Type B pancreatic cell (in vitro differentiated cells): Measurements from ENCODE around the gene TUBG1. TPM values are rescaled to one million over a fixed set of nuclear protein-coding genes. Genes with fewer than 3 reads are reported as not detected.
A peak's percentile ranks its signal among the peaks of the same experiment; 100 is the strongest.
"Not testable (repeated sequence)": the region's sequence is repeated elsewhere in the genome, so short reads cannot be mapped to it uniquely, and the experiment has no call there.

Experiments used
- DNase-seq: peaks from one replicate; pipeline ENCODE4 v3.0.0; 2021; ENCODE audit warnings: mixed read lengths; ENCODE audit not compliant: unreplicated experiment; ENCODE audit errors: extremely low spot score
- H3K27ac Mint-ChIP-seq: 2 replicates; pipeline ENCODE4 v1.8.0; 2021; ENCODE audit warnings: mild to moderate bottlenecking, mixed read lengths
- H3K27me3 Mint-ChIP-seq: 2 replicates; pipeline ENCODE4 v1.8.0; 2021; ENCODE audit warnings: mixed read lengths
- H3K36me3 Mint-ChIP-seq: 2 replicates; pipeline ENCODE4 v1.8.0; 2021; ENCODE audit warnings: mixed read lengths
- H3K4me1 Mint-ChIP-seq: one replicate; pipeline ENCODE4 v1.8.0; 2021; ENCODE audit warnings: mixed read lengths; ENCODE audit not compliant: unreplicated experiment
- H3K4me3 Mint-ChIP-seq: 2 replicates; pipeline ENCODE4 v1.8.0; 2021; ENCODE audit warnings: mild to moderate bottlenecking, mixed read lengths
- H3K9me3 Mint-ChIP-seq: 2 replicates; pipeline ENCODE4 v1.8.0; 2021; ENCODE audit warnings: mixed read lengths
- total RNA-seq: library from RNA; stranded (reverse); gene quantifications from 2 replicates; pipeline ENCODE4 v1.2.1, GENCODE V29; 2021; ENCODE audit warnings: low replicate concordance
- TF ChIP-seq, protein P1 (sequence below): fragments of 200-600 bp; sonication (generic); conservative IDR thresholded peaks from 2 replicates; pipeline ENCODE4 v1.5.0; 2021; ENCODE audit warnings: antibody characterized with exemption, mild to moderate bottlenecking

The TUBG1 gene
- total RNA-seq, 1 donor from 2014 or later = 63.2 TPM

- Mint-ChIP-seq H3K9me3 (peaks cover 6% of the 10 kb centered on the region), H3K4me1 (peaks cover 21% of the 10 kb centered on the region), H3K36me3 (no peaks in the 10 kb centered on the region), H3K27me3 (peaks cover 5% of the 10 kb centered on the region), H3K27ac (no peak overlapping the region), H3K4me3 (no peak overlapping the region)
- TF ChIP-seq, protein P1, sequence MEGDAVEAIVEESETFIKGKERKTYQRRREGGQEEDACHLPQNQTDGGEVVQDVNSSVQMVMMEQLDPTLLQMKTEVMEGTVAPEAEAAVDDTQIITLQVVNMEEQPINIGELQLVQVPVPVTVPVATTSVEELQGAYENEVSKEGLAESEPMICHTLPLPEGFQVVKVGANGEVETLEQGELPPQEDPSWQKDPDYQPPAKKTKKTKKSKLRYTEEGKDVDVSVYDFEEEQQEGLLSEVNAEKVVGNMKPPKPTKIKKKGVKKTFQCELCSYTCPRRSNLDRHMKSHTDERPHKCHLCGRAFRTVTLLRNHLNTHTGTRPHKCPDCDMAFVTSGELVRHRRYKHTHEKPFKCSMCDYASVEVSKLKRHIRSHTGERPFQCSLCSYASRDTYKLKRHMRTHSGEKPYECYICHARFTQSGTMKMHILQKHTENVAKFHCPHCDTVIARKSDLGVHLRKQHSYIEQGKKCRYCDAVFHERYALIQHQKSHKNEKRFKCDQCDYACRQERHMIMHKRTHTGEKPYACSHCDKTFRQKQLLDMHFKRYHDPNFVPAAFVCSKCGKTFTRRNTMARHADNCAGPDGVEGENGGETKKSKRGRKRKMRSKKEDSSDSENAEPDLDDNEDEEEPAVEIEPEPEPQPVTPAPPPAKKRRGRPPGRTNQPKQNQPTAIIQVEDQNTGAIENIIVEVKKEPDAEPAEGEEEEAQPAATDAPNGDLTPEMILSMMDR = no peak
- DNase-seq = no peak
Observed at GRCh38 chr17:42655528-42655927, 46.0 kb downstream of the TUBG1 start.

- Mint-ChIP-seq H3K9me3 (peaks cover 6% of the 10 kb centered on the region), H3K4me3 (peak overlapping the region; percentile 66), H3K36me3 (no peaks in the 10 kb centered on the region), H3K4me1 (peaks cover 23% of the 10 kb centered on the region), H3K27me3 (peaks cover 5% of the 10 kb centered on the region), H3K27ac (no peak overlapping the region)
- TF ChIP-seq, protein P1 = no peak
- no peak for DNase-seq
Observed at GRCh38 chr17:42657824-42658588, 48.5 kb downstream of the TUBG1 start.

GRCh38 chr17:42659079-42659931 lies 49.8 kb downstream of the TUBG1 start, which contains the start of gene TUBG2:
TSS of gene TUBG2 (plus strand) at chr17:42659284. CDS start at chr17:42659504, 220 bp downstream.
- H3K27me3 Mint-ChIP-seq = no peaks in the 10 kb centered on the region
- TF ChIP-seq, protein P1 = no peak
- peaks cover 6% of the 10 kb centered on the region for H3K9me3 Mint-ChIP-seq
- peak; percentile 92 for DNase-seq
- H3K27ac Mint-ChIP-seq = peak within 1 kb of the TSS; percentile 78
- peaks cover 2% of the 10 kb centered on the region for H3K36me3 Mint-ChIP-seq
- H3K4me1 Mint-ChIP-seq = peaks cover 17% of the 10 kb centered on the region
- H3K4me3 Mint-ChIP-seq = peak within 1 kb of the TSS; percentile 92

- peaks cover 12% of the 10 kb centered on the region for H3K4me1 Mint-ChIP-seq
- not testable (repeated sequence) for H3K27ac Mint-ChIP-seq, H3K36me3 Mint-ChIP-seq, H3K27me3 Mint-ChIP-seq, H3K9me3 Mint-ChIP-seq, DNase-seq
- H3K4me3 Mint-ChIP-seq = peak overlapping the region; percentile 92
Observed at GRCh38 chr17:42659932-42660274, 50.4 kb downstream of the TUBG1 start.

DNA sequence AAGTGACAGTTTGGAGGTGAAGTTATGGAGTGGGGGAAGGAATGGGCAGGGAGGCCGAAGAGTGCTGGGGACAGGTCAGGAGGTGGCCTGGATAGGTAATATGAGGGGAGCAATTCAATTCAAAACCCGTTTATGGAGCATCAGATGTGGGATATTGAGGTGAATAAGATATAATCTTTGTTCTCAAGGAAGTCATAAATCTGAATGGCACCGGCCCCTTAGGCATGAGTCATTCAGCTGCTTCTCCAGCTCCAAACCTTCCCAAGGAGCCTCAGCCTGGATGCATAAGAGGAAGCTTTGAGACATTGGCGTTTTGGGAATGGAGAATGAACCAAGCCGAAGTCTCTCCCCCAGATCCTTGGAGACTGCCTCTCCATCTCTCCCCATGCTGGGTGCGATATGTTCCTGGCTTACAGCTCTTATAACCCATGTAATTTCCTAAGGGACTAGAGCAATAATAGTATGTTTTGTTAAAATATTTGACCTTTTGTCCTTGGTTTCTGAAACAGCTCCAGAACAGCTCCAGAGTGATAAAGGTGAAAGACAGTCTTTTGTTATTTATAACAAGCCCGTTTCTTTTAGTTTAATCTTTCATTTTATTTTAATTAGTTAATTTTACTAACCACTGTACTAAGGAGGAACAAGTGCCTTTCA lies 51.3 kb downstream of the TUBG1 start:
- peak overlapping the region; percentile 78 for H3K4me3 Mint-ChIP-seq
- TF ChIP-seq, protein P1 = no peak

More for the DNA sequence above, 51.3 kb downstream of the TUBG1 start:
- DNase-seq = no peak
- H3K4me1 Mint-ChIP-seq = peaks cover 12% of the 10 kb centered on the region
- peaks cover 7% of the 10 kb centered on the region for H3K36me3 Mint-ChIP-seq
- H3K9me3 Mint-ChIP-seq = peaks cover 6% of the 10 kb centered on the region
- H3K27ac Mint-ChIP-seq = peak overlapping the region; percentile 42
- H3K27me3 Mint-ChIP-seq = no peaks in the 10 kb centered on the region

Other genes starting within 250 kb of the TUBG1 start
- 64.9 and 80.1 TPM in 2 replicates for gene STAT3, start 221.2 kb upstream of the TUBG1 start, total RNA-seq
- 21.9 and 49.0 TPM in 2 replicates for gene CAVIN1, start 186.4 kb upstream of the TUBG1 start, total RNA-seq
- 65.5 and 69.4 TPM in 2 replicates for gene ATP6V0A1, start 150.8 kb upstream of the TUBG1 start, total RNA-seq
- 24.0 and 26.5 TPM in 2 replicates for gene NAGLU, start 73.4 kb upstream of the TUBG1 start, total RNA-seq
- 2.2 and 2.7 TPM in 2 replicates for gene HSD17B1, start 56.8 kb upstream of the TUBG1 start, total RNA-seq
- 78.0 and 80.8 TPM in 2 replicates for gene COASY, start 47.5 kb upstream of the TUBG1 start, total RNA-seq
- 31.3 and 32.3 TPM in 2 replicates for gene MLX, start 42.6 kb upstream of the TUBG1 start, total RNA-seq
- 10.6 and 22.6 TPM in 2 replicates for gene PSMC3IP, start 32.0 kb upstream of the TUBG1 start, total RNA-seq
- gene RETREG3, start 309 bp upstream of the TUBG1 start, total RNA-seq = 62.9 and 82.6 TPM in 2 replicates
- gene TUBG2, start 49.6 kb downstream of the TUBG1 start, total RNA-seq = 18.0 and 24.4 TPM in 2 replicates
- 29.1 and 60.5 TPM in 2 replicates for gene PLEKHH3, start 67.3 kb downstream of the TUBG1 start, total RNA-seq
- gene CCR10, start 72.2 kb downstream of the TUBG1 start, total RNA-seq = 1.2 TPM in 1 of 2 replicates, not detected in the other
- gene CNTNAP1, start 72.8 kb downstream of the TUBG1 start, total RNA-seq = 1.00 and 17.8 TPM in 2 replicates
- gene EZH1, start 135.4 kb downstream of the TUBG1 start, total RNA-seq = 30.6 and 37.6 TPM in 2 replicates
- 1.5 and 8.3 TPM in 2 replicates for gene RAMP2, start 151.5 kb downstream of the TUBG1 start, total RNA-seq
- gene VPS25, start 163.8 kb downstream of the TUBG1 start, total RNA-seq = 86.9 and 103 TPM in 2 replicates
- gene WNK4, start 170.9 kb downstream of the TUBG1 start, total RNA-seq = 2.7 and 4.2 TPM in 2 replicates
- gene COA3, start 189.0 kb downstream of the TUBG1 start, total RNA-seq = 82.2 and 93.9 TPM in 2 replicates
- gene CNTD1, start 189.2 kb downstream of the TUBG1 start, total RNA-seq = 0.46 TPM in 1 of 2 replicates, not detected in the other
- gene BECN1, start 214.6 kb downstream of the TUBG1 start, total RNA-seq = 62.5 and 72.1 TPM in 2 replicates
- 116 and 120 TPM in 2 replicates for gene PSME3, start 223.7 kb downstream of the TUBG1 start, total RNA-seq
- 2.7 and 3.4 TPM in 2 replicates for gene AOC2, start 234.9 kb downstream of the TUBG1 start, total RNA-seq
- 1.5 and 2.4 TPM in 2 replicates for gene AOC3, start 241.5 kb downstream of the TUBG1 start, total RNA-seq